Gastroesophageal sphincter (tissue), 4 donors: ENCODE data around the gene UGT3A2. TPM values are rescaled to one million over a fixed set of nuclear protein-coding genes. Genes with fewer than 3 reads are reported as not detected.
"Not testable (repeated sequence)": the region's sequence is repeated elsewhere in the genome, so short reads cannot be mapped to it uniquely, and the experiment has no call there.

Source experiments
- ATAC-seq: fragments of 150-250 bp; one replicate; pipeline ENCODE4 v1.9.1; 2016; ENCODE audit warnings: mild to moderate bottlenecking, moderate library complexity
- H3K27ac ChIP-seq, 4 donors: fragments of 200-600 bp; sonication (generic) in 3 of 4; 1 replicate in 3 of 4; 2 replicates in 1 of 4; pipeline ENCODE4 v1.5.1; 2016 to 2019
- H3K27me3 ChIP-seq: fragments of 200-600 bp; sonication (generic); one replicate; pipeline ENCODE4 v1.5.1; 2019
- H3K36me3 ChIP-seq, 2 donors: fragments of 200-600 bp; sonication (generic); one replicate each; pipeline ENCODE4 v1.5.1; 2019; ENCODE audit warnings: control low read depth in 1 of 2
- H3K4me1 ChIP-seq, 3 donors: fragments of 200-600 bp; sonication (generic); 1 replicate in 2 of 3; 2 replicates in 1 of 3; pipeline ENCODE4 v1.5.1; 2016 to 2019; ENCODE audit warnings: control low read depth in 2 of 3
- H3K4me3 ChIP-seq, 2 donors: fragments of 200-600 bp; sonication (generic); one replicate each; pipeline ENCODE4 v1.5.1; 2019; ENCODE audit warnings: mild to moderate bottlenecking in 1 of 2, moderate library complexity in 1 of 2
- H3K9me3 ChIP-seq, 3 donors: fragments of 200-600 bp; sonication (generic); one replicate each; pipeline ENCODE4 v1.5.1; 2017 to 2019; ENCODE audit warnings: control low read depth in 2 of 3
- CTCF ChIP-seq, 4 experiments: fragments of 200-600 bp in 2 of 4; fragments of 450-650 bp in 2 of 4; sonication (generic) in 1 of 4; IDR thresholded peaks; one replicate each; pipeline ENCODE4 v1.5.1; 2017 to 2019; ENCODE audit warnings: antibody characterized with exemption in 4 of 4, mild to moderate bottlenecking in 2 of 4, moderate library complexity in 2 of 4
- EP300 ChIP-seq: sonication (generic); formaldehyde crosslinking; IDR thresholded peaks from one replicate; pipeline ENCODE4 v1.6.1; 2017; ENCODE audit warnings: antibody characterized with exemption, mild to moderate bottlenecking
- POLR2A ChIP-seq, 2 donors: fragments of 450-650 bp; IDR thresholded peaks; one replicate each; pipeline ENCODE4 v1.6.1; 2017; ENCODE audit warnings: antibody characterized with exemption in 2 of 2, mild to moderate bottlenecking in 2 of 2, moderate library complexity in 1 of 2
- POLR2AphosphoS5 ChIP-seq: sonication (generic); formaldehyde crosslinking; IDR thresholded peaks from one replicate; pipeline ENCODE4 v1.6.1; 2017; ENCODE audit warnings: antibody characterized with exemption
- WGBS, 2 donors: methylation state at CpG; one replicate each; pipeline ENCODE4 v1.1.5; 2018; ENCODE audit warnings: low coverage in 1 of 2; 5-methylcytosine and 5-hydroxymethylcytosine counted together
- total RNA-seq, 4 donors: library from RNA; depleted of rRNA; stranded (reverse); fragments of >200 nt; gene quantifications; one replicate each; pipeline ENCODE4 v1.1.0, GENCODE V29; 2016

The UGT3A2 gene
- total RNA-seq, 4 donors from 2014 or later: not detected

GRCh38 chr5:36026706-36027465 is 39.8 kb downstream of the UGT3A2 start:
- Histone ChIP-seq H3K9me3 (peaks cover 0 to 10% (median 0%) of the 10 kb centered on the region in 3 donors), H3K27ac (no peak overlapping the region), H3K4me1 (no peaks in the 10 kb centered on the region), H3K36me3 (no peaks in the 10 kb centered on the region), H3K4me3 (no peak overlapping the region), H3K27me3 (no peaks in the 10 kb centered on the region)
- whole genome bisulfite sequencing, 2 donors: 27 to 29% methylated on average over 1 to 5 of the region's 6 CpGs
- TF ChIP-seq POLR2AphosphoS5 (no peak), CTCF (IDR thresholded peaks at IDR 0.05) (no peak), POLR2A (IDR thresholded peaks at IDR 0.05) (no peak), EP300 (no peak)
- ATAC-seq: no peak

- H3K4me1 ChIP-seq, H3K27me3 ChIP-seq, H3K4me3 ChIP-seq, ATAC-seq, H3K36me3 ChIP-seq, H3K9me3 ChIP-seq, H3K27ac ChIP-seq: not testable (repeated sequence)
- WGBS, 2 donors: 57 to 71% methylated on average over 4 to 5 of the region's 6 CpGs
These were observed 44.4 kb downstream of the UGT3A2 start for GRCh38 chr5:36022246-36022645.

GRCh38 chr5:36019584-36019983 is 47.1 kb downstream of the UGT3A2 start:
- H3K27ac ChIP-seq, H3K27me3 ChIP-seq, H3K36me3 ChIP-seq, H3K4me1 ChIP-seq, ATAC-seq, H3K4me3 ChIP-seq: not testable (repeated sequence)
- H3K9me3 ChIP-seq: peaks cover 0 to 16% (median 0%) of the 10 kb centered on the region in 3 donors
- 88 to 90% methylated on average over 2 to 5 of the region's 5 CpGs for WGBS, 2 donors

GRCh38 chr5:36017622-36018021 is 49.1 kb downstream of the UGT3A2 start:
- WGBS, 2 donors: 48% methylated on average over 4 to 5 of the region's 5 CpGs
- ATAC-seq: no peak
- Histone ChIP-seq H3K27me3 (no peaks in the 10 kb centered on the region), H3K27ac (no peak overlapping the region), H3K9me3 (peaks cover 0 to 28% (median 0%) of the 10 kb centered on the region in 3 donors), H3K4me3 (no peak overlapping the region), H3K4me1 (no peaks in the 10 kb centered on the region), H3K36me3 (no peaks in the 10 kb centered on the region)
- TF ChIP-seq EP300 (no peak), POLR2AphosphoS5 (no peak)

GRCh38 chr5:36017004-36017403 is 49.7 kb downstream of the UGT3A2 start:
- TF ChIP-seq POLR2AphosphoS5 (no peak), CTCF (IDR thresholded peaks at IDR 0.05) (no peak), EP300 (no peak), POLR2A (IDR thresholded peaks at IDR 0.05) (no peak)
- no peak for ATAC-seq
- peaks cover 0 to 28% (median 0%) of the 10 kb centered on the region in 3 donors for H3K9me3 ChIP-seq

GRCh38 chr5:36013182-36013581 is 53.5 kb downstream of the UGT3A2 start:
- Histone ChIP-seq H3K27me3 (no peaks in the 10 kb centered on the region), H3K4me3 (no peak overlapping the region), H3K4me1 (no peaks in the 10 kb centered on the region), H3K9me3 (peaks cover 0 to 35% (median 0%) of the 10 kb centered on the region in 3 donors), H3K36me3 (no peaks in the 10 kb centered on the region), H3K27ac (no peak overlapping the region)
- ATAC-seq: no peak
- 75 to 93% methylated on average over 1 to 2 of the region's 2 CpGs for WGBS, 2 donors
- TF ChIP-seq POLR2A (IDR thresholded peaks at IDR 0.05) (no peak), CTCF (IDR thresholded peaks at IDR 0.05) (no peak), POLR2AphosphoS5 (no peak), EP300 (no peak)

More at GRCh38 chr5:36017004-36017403, 49.7 kb downstream of the UGT3A2 start:
- WGBS, 2 donors: 56 to 69% methylated on average over 1 of the region's 1 CpG
- no peak overlapping the region for H3K27ac ChIP-seq
- no peak overlapping the region for H3K4me3 ChIP-seq
- no peaks in the 10 kb centered on the region for H3K4me1 ChIP-seq
- H3K27me3 ChIP-seq: no peaks in the 10 kb centered on the region
- no peaks in the 10 kb centered on the region for H3K36me3 ChIP-seq
